NCI-H1417 treated with DMSO at 0.1 percent for 48 hours (cell line): ENCODE results near the gene SLC9B2.
A peak's percentile ranks its signal among the peaks of the same experiment; 100 is the strongest.

Experiments
- DNase-seq: peaks from one replicate; lab custom pipeline; 2025; lab: John Stamatoyannopoulos, UW

Gene SLC9B2, protein sequence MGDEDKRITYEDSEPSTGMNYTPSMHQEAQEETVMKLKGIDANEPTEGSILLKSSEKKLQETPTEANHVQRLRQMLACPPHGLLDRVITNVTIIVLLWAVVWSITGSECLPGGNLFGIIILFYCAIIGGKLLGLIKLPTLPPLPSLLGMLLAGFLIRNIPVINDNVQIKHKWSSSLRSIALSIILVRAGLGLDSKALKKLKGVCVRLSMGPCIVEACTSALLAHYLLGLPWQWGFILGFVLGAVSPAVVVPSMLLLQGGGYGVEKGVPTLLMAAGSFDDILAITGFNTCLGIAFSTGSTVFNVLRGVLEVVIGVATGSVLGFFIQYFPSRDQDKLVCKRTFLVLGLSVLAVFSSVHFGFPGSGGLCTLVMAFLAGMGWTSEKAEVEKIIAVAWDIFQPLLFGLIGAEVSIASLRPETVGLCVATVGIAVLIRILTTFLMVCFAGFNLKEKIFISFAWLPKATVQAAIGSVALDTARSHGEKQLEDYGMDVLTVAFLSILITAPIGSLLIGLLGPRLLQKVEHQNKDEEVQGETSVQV

DNA sequence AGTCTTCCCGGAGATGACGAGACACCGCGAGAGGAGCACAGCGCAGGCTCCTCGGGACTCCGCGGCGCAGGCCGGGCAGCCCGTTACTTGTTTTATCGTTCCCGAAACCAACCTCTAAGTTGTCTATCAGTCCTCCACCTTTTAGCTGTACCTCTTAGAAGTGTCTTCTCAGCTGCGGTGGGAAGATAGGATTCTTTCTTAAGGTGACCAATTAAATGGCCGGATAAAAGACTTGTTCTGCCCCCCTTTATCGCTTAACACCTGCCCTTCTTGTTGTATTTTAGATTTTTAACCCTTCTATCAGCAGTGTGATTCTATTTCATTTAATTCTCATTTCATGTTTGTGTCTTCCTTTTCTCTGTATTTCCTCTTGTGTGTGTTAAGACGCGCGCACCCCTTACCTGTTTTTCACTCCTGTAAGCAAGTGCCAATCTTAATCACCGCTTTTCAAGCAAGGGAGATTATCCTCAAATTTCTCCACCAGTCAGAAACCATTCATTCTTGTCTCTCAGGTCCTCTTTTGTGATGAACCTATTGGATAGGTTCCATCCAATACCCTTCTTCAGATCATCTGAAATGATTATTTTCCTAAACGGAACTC is at the start of gene SLC9B2:
SLC9B2 (minus strand) TSS at position 15 of the 601 bp plus-strand sequence. CDS start 9,211 bp downstream, outside the sequence.
- DNase-seq, result no peak

DNA sequence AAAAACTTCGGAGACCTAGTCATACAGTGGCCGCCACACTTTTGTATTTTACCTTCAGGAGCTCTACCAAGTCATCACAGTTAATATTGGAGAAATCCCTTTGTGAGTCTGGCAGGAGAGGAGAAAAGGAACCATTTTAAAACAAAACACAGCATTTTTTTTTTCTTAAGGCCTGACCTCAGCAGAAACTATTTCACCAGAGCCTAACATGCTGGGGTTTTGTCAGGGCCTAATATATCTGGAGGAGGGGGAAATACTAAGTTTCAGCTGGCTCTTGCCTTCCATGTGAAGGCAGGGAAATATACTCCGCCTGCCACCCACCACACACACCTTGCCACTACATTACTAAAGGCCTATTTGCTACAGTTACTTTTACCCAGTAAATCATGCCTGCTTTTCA is 49.6 kb upstream of the SLC9B2 start:
- no peak for DNase-seq

DNA sequence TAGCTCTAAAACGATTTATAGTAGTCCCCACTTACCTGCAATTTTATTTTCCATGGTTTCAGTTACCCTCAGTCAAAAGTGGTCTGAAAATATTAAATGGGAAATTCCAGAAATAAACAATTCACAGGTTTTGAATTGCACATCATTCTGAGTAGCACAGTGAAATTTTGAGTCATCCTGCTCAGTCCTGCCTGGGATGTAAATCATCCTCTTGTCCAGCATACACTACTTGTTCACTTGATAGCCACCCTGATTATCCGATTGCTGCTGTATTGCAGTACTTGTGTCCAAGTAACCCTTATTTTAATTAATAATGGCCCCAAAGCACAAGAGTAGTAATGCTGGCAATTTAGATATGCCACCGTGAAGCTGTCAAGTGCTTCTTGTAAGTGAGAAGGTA is 46.6 kb upstream of the SLC9B2 start:
- no peak for DNase-seq

DNA sequence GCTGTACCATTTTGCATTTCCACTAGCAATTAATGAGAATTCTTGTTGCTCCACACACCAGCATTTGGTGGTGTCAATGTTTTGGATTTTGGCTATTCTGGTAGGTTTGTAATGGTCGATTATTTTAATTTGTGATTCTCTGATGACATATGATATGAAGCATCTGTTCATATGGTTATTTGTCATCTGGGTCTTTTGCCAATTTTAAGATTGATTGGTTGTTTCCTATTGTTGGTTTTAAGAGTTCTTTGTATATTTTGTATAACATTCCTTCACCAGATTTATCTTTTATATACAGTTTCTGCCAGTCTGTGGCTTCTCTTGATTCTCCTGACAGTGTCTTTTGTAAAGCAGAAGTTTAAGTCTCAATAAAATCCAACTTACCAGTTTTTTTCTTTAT is 41.6 kb upstream of the SLC9B2 start:
- no peak for DNase-seq

DNA sequence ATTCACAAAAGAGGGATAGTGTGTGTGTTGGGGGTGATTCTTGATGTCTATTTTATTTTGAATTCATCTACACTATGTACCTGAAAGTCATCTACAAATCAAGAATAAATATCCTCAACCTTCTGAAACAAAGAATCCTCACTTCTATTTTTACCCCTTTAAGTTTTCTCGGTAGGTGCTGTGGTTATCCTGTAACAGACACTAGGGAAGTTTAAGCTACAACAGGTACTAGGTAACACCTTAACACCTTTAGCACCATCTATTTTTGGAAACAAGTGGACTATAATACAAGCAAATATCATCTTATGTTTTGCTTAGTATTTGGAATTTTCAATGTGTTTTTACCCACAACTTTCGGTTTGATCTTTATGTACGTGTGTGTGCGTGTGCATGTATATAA is 35.0 kb upstream of the SLC9B2 start:
- DNase-seq, result no peak

DNA sequence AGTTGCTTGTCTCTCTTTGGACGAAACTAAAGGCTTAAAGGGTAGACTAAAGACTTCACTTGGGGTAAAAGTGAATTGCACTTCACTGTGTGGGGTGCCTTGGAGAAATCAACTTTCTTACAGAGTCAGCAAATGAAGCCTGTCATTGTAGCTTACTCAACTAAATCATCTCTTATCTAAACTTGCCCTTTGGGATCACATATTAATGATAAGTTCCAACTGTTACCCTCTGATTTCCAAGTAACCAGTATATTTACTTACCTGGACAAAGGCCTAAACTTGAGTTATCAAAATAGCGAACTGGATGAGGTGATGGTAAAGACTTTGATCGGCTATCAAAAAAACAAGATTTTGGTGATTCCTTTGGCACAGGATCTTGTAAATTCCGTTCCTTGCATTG is 32.0 kb upstream of the SLC9B2 start:
- no peak for DNase-seq

DNA sequence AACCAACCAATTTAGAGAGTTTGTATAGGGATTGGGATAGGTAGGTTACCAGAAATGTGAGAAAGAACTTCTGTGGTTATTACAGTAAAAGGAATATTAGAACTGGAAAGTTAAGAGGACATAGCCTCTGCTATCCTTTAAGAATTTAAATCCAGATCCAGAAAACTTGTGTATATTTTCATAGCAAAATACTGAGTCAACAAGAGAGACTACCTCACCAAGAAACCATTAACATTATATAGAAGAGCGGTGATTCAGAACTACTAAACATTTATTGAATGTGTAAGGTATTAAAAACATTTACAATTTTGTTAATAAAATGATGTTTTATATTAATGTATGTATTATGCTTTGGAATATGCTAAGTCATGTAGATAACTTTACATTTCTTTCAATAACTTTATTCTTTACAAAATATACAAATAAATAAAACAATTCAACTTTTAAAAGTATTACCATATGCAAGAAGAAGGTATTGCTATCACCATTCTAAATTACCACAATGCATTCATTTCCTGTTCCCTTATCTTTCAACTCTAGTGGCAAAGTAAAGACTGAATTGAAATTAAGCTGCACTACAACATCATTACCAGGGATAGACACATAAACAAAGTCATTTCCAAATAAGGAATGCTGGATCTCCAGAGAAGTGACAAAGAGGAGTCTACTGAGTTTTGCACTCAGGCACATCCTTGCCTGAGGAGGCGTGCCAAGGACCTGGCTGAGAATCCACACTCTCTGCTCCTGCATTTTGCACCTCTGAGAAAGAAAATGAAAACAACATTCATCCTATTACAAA is 29.2 kb upstream of the SLC9B2 start:
- no peak for DNase-seq

DNA sequence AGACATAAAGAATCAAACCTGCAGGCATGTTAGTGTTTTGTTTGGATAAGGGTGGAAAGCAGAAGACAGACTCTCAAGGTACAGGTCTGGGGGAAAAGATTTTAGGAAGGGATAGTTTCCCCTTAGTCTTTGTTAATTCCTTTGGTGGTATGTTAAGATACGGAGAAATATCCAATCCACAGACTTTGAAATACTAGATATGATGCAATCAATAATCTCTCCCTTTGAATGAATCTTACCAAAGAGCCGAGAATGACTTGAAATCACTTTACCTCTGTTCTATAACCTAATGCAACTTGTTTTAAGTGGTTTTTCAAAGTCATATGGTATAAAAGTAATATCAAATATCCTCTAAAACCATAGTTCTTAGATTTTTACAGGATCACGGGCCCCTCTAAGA is 28.3 kb upstream of the SLC9B2 start:
- DNase-seq, result no peak

DNA sequence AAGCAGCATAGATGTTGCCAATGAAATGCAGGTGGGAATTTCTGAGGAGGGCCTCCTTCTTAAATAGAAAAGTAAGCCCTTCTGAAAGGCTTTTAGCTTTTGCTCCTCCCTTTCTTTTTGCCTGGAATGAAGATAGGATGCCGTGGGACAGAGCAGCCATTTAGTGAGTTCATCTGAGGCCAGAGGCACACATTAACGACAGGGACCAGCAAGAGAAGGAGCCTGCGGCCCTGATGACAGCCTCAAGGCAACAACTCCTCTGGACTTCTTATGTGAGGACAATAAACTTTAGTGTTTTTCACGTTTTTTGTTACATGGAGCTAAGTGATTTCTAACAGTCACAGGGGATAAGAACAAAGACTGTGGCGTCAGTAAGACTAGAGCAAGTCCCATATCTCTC is 24.1 kb upstream of the SLC9B2 start:
- DNase-seq, result no peak

DNA sequence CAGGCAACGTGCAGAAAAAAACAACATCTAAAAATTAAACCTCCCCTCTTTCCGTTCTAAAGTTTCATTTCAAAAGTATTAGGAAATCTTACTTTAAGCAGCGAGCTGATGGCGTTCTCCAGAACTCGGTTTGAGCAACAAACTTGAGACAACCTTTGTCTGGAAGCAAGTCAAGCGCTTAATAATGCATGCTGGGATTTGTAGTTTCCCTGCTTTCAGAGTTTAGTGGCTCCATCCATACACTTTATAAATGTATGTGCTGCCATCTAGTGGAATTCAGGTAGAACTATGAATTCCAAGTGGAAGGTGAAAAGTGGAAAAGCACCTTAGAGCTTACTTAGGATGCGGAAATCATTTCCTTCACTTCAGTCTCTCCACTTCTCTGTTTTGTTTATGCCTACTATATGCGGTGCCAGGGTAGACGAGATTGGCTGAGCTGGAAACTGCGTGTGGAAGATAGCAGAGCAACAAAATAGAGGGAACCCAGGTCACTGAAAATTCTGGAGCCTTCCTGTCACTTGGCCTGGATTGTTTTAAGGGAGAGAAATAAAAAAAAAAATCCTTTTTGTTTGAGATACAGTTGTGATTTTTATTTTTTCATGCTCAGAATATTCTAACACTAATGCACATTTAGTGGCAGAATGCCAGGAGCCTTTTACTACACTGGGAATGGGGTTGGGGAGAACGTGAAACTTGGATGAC is 23.3 kb upstream of the SLC9B2 start, which contains the start of gene BDH2:
BDH2 (minus strand) TSS at position 144 of the 702 bp plus-strand sequence. CDS start 3,580 bp downstream, outside the sequence.
- DNase-seq, result peak; percentile 77

DNA sequence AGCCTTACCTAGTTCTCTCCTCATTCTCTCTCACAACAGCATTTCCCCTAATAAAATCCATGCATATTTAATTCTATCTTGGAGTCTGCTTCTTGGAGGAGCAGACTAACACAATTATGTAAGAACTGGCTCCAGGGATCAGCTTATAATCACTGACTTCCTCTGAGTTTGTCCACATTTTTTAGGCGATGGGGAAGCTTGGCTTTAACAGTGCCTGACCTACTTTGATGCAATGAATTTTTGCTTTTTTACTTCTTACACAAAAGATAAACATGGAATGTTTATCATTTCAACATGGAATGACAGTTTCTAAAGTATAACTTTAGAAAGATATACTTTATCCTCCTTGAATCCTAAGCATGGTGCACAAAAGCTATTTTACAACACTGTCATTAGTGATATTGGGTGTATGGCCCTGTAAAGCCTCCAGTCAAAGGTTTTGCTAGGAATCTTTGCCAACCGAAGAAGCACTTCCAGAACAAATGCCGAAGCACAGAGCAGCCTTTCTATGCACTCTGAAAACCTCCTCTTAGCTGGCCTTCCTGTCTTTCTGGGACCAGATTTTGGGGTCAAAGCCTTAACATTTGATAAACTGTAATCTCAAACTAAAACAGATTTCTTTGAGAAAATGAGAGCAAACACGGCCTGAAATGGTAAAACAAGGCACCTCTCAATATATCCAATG is 22.3 kb upstream of the SLC9B2 start:
- no peak for DNase-seq

DNA sequence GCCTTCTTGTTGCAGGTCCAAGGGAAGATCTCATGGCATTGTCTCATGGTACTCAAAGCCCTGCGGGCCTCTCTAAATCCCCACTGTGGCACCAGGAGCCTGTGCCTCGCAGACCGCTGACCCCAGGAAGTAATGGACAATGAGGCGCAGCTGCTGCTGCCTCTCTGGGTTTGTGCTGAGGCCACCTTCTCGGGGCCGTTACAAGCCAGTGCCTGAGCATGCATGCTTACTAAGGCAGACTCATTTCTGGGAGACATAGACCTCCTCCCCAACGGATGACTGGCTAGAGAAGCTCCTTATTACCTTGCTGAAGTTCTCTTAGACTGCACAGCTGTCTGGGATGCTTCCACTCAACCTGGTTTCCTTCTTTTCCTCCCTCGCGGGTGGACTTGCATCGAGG is 21.8 kb upstream of the SLC9B2 start:
- DNase-seq, result no peak

DNA sequence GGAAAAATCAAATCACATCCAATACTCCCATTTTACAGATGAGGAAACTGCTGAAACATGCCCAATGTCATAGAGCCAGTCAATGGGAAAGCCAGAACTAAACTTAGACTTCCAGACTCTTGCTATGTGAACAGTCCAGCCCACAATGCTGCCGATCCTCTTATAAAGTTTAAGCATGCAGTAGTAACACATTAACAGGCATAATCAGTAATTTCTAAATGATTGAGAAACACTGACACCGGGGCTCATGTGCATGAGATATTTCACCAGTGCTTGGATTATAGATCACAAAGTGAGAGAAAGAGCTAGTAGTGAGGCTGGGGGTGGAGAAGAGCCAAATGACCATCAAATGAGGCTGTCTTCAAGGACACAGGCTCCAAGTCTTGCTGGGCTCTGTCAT is 20.6 kb upstream of the SLC9B2 start:
- no peak for DNase-seq

DNA sequence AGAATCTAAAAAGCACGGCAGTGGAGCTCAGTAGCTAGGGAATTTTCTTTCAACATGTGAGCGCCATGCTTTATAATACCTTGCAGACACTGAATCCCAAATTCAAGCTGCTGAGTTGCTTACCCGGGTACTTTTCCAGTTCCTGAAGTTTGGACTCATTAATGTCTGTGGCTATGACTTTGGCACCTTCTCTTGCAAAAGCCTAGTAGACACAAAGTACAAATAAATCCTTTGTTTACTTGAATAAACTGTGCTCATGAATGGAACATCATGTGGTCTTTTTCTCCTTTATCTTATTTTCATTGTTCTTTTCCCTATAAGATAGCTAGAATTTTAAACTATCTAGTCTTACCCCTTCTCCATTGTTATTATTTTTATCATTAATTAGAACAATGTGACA is 18.5 kb upstream of the SLC9B2 start:
- no peak for DNase-seq

DNA sequence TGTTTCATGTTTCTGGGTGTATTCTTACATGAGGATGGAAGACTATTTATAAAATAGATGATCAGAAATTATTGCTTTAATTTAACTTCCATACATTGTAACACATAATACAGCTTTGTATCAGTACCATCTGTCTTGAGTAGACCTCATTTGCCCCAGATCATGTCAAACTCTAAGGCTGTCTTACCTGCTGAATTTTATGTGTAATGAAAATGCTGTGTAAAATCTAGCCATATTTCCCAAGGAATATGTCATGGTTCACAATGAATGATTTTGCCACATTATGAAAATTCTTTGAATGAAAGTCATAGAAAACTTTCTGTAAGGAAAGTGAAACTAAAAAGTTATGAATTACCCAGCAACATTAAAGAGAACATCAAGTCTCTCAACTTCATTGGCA is 15.7 kb upstream of the SLC9B2 start:
- DNase-seq, result no peak

DNA sequence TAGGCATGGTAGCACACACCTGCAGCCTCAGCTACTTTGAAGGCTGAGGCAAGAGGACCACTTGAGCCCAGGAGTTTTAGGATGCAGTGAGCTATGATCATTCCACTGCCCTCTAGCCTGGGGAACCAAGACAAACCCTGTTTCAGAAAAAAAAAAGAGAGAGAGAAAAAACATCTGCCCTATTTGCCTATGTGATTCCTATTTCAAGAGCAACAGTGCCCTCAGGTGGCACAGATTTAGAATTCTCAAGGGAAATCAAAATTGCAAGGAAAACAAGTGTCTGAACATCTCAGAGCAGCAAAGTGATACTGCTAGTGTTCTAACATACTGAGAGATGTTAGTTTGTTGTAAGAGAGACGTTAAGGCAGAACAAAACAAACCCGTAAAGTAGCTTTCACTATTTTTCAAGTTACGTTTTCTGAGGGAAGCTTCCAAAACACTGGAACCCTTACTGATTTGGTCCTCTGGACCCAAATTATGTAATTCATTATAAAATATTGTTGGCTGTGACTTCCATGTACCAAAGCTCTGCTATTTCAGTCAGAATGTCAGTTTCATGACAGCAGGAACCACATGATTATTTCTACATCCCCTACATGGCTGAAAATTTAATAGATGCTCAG is 15.2 kb upstream of the SLC9B2 start:
- DNase-seq, result peak; percentile 31

DNA sequence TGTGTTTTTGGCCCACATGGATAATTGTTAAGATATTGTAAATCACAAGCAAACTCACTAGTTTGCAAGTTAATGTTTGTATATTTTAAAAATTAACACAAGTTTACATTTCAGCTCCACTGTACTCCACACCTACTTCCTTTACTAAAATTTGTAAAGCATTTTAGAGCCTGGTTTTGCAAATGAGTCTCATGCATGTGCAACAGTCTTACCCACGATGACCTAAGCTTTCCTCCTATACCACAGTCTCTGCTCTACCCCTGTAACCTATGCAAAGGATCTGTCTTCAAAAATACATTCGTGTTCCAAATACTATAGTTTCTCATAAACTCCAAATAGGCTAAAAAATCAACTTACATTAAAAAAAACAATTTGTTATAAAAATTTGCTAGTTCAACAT is 12.9 kb upstream of the SLC9B2 start:
- DNase-seq, result no peak

DNA sequence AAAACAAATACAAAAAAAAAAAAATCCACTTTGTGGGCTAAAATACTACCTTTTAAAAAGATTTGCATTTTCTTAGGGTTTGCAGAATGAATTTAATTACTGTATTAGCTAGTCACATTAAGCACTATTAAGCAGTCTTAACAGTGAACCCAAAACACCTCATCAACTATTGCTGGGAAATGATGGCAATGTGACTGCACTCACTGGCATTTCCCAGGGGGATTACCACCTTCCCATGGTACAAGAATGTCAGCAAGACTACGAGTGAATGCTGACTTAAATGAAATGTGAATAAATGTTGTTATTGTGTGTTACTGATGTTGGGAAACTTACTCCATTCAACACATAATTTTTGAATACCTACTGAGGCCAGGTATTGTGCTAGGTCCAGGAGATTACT is 10.0 kb upstream of the SLC9B2 start:
- DNase-seq, result no peak

DNA sequence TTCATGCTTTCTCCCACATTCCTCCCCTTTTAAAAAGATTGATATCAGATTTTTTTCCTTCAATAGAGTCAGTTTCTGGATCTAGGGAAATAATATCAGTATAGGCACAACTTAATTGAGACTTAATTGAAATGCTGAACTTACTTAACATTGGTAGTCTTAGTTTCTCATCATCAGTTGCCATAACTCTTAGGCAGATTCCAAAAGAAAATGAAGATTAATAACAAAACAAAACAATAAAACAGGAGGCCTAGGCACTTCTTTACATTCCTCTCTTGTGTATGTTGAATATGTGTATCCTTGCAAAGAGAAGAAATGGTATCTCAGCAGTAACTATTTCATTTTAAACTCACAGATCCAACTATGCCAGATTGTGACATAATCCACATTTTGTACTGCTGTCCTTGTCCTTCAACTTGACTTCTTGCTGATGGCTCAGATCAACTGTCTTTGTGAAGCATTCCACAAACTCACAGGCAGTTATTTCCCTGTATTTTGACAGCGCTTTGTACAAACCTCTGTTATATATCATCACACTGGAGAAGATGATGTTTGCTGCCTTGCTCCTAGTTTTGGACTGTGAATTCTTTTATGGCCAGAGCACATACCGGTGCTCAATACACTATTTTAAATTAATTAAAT is 9.1 kb upstream of the SLC9B2 start:
- no peak for DNase-seq

DNA sequence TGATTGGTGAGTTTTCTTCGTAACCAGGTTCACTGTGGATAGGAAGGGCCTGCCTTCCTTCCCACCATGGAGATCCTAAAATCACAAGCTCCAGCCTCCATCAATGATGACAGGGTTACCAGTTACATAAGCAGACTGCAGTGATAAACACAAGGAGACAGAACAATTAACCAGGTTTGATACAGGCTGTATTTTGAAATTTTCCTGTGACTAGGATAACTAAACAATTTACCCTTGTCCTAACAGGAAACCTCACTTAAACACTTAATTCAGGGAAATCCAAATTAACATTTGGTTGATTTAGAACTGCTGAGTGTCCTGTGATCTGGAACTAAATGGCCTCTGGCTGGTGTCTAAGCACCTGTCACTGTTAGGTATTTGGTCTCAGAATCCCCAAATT is 3.1 kb upstream of the SLC9B2 start:
- DNase-seq, result no peak
